Hippocampal formation (tissue), 2 donors: ENCODE results near the gene CHRND.
"Not testable (repeated sequence)": the region's sequence is repeated elsewhere in the genome, so short reads cannot be mapped to it uniquely, and the experiment has no call there.

Experiments used
- DNase-seq, 2 donors: peaks; one replicate each; lab custom pipeline; 2025; lab: John Stamatoyannopoulos, UW

The CHRND gene

GRCh38 chr2:232525199-232525598 is 761 bp upstream of the CHRND start:
- DNase-seq, result no peak

GRCh38 chr2:232526372-232526941 is 497 bp downstream of the CHRND start:
- no peak for DNase-seq

- no peak for DNase-seq
Measured at GRCh38 chr2:232527905-232528470, 2.0 kb downstream of the CHRND start.

DNA sequence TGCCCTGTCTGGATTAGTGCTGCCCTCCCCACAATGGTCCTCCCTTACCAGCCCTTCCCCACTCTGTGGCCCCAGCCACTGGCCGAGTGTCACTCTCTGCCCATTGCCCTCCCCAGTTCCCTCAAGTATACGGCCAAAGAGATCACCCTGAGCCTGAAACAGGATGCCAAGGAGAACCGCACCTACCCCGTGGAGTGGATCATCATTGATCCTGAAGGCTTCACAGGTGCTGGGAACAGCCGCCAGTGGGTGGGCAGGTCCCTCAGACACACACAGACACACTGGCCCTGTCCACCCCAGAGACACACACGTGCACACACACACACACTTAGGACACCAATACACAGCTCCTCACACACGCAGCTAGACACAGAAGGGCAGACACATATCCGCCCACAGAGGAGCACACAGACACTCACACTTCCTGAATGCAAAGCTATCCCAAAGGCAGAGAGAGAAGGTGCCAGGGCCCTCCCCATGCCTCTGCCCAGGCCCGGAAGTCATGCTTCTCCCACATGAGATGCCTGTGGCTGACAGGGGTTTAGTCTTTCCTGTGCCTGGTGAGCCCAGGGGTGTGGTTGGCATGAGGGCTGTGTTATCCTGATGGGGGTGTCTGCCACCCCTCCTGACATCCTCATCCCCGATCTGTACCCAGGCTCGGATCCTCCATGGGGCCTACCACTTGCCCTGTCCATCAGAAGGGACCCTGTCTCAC is 2.9 kb downstream of the CHRND start:
- no peak for DNase-seq

GRCh38 chr2:232529806-232530547 is 4.0 kb downstream of the CHRND start:
- DNase-seq, result no peak

- DNase-seq, result no peak
Measured at GRCh38 chr2:232530626-232531260, 4.8 kb downstream of the CHRND start.

- DNase-seq, result no peak
Measured at GRCh38 chr2:232532419-232532818, 6.5 kb downstream of the CHRND start.

DNA sequence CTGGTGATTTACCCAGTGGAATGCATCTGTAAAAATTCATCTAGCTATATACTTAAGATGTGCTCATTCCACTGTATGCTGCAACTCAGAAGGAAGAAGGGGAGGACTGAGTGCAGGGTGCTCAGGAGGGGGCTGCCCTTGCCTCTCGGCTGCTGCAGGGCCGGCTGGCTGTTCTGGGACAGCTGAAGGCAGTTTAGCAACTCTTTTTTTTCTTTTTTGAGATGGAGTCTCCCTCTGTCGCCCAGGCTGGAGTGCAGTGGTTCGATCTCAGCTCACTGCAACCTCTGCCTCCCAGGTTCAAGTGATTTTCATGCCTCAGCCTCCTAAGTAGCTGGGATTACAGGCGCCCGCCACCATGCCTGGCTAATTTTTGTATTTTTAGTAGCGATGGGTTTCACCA is 6.9 kb downstream of the CHRND start:
- DNase-seq, result not testable (repeated sequence)

GRCh38 chr2:232533944-232534710 is 8.2 kb downstream of the CHRND start:
- no peak for DNase-seq

DNA sequence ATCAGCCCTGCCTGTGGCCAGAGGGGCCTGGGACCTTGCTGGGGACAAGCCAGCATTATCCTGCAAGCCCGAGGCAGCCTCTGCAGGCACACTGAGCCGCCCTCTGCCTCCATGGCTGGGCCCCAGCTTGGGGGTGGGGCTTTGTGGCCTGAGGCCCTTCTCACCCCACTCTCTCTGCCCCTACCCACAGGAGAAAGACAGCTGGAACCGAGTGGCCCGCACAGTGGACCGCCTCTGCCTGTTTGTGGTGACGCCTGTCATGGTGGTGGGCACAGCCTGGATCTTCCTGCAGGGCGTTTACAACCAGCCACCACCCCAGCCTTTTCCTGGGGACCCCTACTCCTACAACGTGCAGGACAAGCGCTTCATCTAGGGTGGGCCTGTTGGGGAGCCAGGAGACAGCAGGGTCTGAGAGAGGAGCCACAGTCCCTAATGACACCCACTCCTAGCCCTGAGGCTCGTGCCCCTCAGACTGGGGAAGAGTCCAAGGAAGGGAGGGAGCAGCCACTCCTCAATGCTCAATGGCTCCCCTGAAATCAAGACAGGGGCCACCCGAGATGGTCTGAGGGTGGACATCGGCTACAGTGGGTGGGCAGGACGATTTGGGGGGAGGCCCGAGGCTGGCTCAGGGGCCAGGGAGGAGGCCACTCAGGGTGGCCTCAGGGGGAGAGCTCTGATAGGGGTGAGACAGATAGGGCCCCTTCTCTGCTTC is 9.1 kb downstream of the CHRND start:
- no peak for DNase-seq

DNA sequence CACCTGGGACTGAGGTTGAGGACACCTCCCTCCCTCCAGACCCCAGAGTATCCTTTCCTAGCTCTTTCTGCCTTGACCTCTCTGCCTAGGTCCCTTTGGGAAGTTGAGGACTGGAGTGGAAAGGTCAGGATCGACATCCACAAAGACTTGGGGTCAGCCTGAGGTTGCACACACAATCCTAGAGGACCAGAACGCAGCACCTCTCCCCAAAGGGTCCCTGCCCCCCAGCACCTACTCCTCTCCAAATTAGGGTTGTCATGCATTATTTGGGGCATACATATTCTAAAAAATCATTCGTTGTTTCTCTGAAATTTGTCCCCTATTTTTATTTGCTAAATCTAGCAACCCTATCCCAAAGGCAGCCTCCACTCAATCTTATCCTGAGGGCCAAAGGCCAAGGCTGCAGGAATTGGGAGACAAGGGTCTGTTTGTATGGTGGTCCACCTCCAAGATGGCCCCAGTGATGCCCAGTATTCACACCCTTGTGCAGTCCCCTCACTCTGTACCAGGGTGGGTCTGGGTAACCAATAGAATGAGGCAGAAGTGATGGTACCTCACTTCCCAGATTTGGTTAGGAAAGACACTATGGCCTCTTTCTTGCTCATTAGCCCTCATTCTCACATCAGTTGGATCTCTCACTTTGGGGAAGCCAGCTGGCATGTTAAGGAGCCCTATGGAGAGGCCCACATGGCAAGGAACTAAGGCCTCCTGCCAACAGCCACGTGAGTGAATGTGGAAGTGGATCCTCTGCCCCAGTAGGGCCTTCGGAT is 10.0 kb downstream of the CHRND start:
- no peak for DNase-seq

DNA sequence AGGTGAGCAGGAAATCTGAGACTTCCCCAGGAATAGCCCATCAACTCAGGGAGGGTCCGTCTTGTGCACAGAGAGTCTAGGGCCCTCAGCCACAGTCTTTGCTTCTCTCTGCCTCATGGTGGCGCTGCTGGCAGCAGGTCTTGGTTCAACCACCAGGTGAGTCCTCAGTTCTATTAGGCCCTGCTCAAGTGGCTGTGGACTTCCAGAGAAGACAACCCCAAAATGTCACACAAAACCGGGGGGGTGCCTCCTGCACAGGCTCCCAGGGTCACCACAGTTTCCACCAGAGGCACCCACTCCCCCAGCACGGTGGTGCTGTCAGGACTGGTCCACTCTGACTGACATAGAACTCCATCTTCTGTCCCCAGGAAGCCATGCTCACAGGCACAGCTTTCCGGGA is 11.1 kb downstream of the CHRND start:
- DNase-seq, result no peak

DNA sequence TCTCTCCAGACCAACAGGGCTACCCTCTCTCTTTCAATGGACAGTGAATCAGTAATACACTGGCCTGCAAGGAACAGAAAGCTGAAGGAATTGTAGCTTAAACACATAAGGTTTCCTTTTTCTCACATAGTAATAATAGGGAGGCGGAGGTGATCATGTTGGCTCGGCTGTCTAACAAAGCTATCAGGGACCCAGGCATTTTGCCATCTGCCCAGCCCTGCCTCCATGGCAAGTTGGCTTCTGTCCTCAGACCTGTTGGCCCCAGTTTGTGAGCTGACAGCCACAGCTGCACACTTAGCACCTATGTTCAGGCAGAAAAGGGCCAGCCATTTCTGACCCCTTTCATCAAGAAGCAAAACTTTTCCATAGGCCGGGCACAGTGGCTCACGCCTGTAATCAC is 11.5 kb downstream of the CHRND start:
- no peak for DNase-seq

GRCh38 chr2:232538671-232539070 is 12.7 kb downstream of the CHRND start:
- no peak for DNase-seq

DNA sequence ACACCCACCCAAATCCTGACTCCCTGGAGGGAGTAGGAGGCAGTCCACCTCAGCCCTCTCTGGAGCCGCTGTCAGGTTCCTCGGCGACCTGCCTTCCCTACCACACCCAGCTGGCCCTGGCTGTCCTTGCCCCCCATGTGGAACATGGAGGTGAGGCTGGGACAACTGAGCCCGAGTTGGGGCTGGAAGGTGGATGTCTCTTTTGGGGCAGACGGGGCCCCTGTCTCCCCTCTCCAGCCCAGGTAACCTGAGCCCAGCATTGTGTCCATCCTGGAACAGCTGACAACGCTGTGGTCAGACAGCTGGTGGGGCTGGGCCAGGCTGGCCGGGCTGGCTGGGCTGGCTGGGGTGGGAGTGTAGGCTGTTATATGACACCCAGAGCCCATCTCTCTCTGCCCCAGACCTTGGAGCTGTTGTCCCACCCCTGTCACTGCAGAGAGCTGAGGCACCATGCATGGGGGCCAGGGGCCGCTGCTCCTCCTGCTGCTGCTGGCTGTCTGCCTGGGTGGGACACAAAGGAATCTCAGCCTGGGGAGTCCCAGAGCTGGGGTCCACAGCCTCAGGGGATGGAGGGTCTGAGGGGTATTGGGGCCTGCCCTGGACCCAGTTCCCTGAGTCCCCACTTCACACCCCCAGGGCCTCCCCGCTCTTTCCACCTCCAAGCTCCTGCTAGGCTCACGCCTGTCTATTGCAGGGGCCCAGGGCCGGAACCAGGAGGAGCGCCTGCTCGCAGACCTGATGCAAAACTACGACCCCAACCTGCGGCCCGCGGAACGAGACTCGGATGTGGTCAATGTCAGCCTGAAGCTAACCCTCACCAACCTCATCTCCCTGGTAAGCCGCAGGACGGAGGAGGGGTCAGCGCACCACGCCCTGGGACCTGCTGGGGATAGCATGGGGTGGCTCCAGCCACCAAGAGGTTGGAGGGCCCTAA is 13.6 kb downstream of the CHRND start, which contains the start of gene CHRNG:
Gene CHRNG, plus strand, starts transcription at position 395 of the 934 bp plus-strand sequence. Its CDS starts 56 bp downstream, at position 451.
- DNase-seq, result no peak

DNA sequence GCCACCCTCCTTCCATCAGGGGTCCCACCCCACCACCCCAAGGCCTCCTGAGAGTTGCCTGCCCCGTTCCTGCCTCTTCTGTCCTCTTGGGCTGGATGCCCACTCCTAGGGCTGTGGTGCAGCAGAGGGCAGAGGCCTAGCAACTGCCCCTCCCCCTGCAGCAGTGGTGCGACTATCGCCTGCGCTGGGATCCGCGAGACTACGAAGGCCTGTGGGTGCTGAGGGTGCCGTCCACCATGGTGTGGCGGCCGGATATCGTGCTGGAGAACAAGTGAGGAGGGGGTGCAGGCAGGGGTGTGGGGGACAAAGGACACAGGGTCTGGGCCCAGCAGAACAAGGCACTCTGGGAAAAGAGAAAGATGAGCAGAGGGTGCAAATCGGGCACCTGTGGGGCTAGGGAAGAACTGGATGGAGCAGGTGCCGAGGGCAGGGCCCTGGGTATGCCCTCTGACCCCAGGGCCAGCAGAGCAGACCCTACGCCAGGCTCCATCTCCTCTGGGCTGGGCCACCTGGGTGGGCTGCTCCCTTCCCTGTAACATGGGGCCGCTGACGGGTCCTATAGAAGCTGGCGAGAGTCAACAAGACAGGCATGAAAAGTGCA is 14.6 kb downstream of the CHRND start:
- no peak for DNase-seq

- no peak for DNase-seq
Measured at GRCh38 chr2:232541195-232541960, 15.4 kb downstream of the CHRND start.
